Stimulated activated CD4-positive, alpha-beta T cell treated with anti-CD3 and anti-CD28 coated beads, Interleukin-2, amount 100 ng/mL, for 24 hours (primary cell): ENCODE measurements around the gene TLE3.
"Not testable (repeated sequence)": the region's sequence is repeated elsewhere in the genome, so short reads cannot be mapped to it uniquely, and the experiment has no call there.

Experiments
- DNase-seq, 2 donors: peaks; one replicate each; pipeline ENCODE4 v3.0.0-alpha.2; 2020

The TLE3 gene

GRCh38 chr15:70125605-70126004 is 27.9 kb upstream of the TLE3 start:
- DNase-seq = no peak

- DNase-seq = no peak
Observed at GRCh38 chr15:70121624-70122302, 24.0 kb upstream of the TLE3 start.

GRCh38 chr15:70120958-70121623 is 23.4 kb upstream of the TLE3 start:
- DNase-seq = no peak

- DNase-seq = no peak
Observed at GRCh38 chr15:70119911-70120508, 22.3 kb upstream of the TLE3 start.

GRCh38 chr15:70118599-70118998 is 20.9 kb upstream of the TLE3 start:
- DNase-seq = no peak

GRCh38 chr15:70116317-70116716 is 18.6 kb upstream of the TLE3 start:
- DNase-seq = no peak

- DNase-seq = no peak
Observed at GRCh38 chr15:70114221-70114620, 16.5 kb upstream of the TLE3 start.

- no peak for DNase-seq
Observed at GRCh38 chr15:70113304-70113700, 15.6 kb upstream of the TLE3 start.

GRCh38 chr15:70112572-70113303 is 15.0 kb upstream of the TLE3 start:
- DNase-seq = not testable (repeated sequence)

GRCh38 chr15:70112074-70112395 is 14.3 kb upstream of the TLE3 start:
- no peak for DNase-seq

- no peak for DNase-seq
Observed at GRCh38 chr15:70111203-70112073, 13.7 kb upstream of the TLE3 start.

- DNase-seq = no peak
Observed at GRCh38 chr15:70109978-70110377, 12.3 kb upstream of the TLE3 start.

- DNase-seq = no peak
Observed at GRCh38 chr15:70109531-70109930, 11.8 kb upstream of the TLE3 start.

GRCh38 chr15:70103880-70104626 is 6.3 kb upstream of the TLE3 start:
- DNase-seq = no peak

GRCh38 chr15:70102827-70103226 is 5.1 kb upstream of the TLE3 start:
- no peak for DNase-seq

- no peak for DNase-seq
Observed at GRCh38 chr15:70101459-70102113, 3.9 kb upstream of the TLE3 start.

GRCh38 chr15:70100474-70101341 is 3.0 kb upstream of the TLE3 start:
- DNase-seq = peak; percentile 69 to 72

- peak in 1 of 2 donors; percentile 22 for DNase-seq
Observed at GRCh38 chr15:70099967-70100473, 2.3 kb upstream of the TLE3 start.

GRCh38 chr15:70099167-70099966 is 1.6 kb upstream of the TLE3 start:
- DNase-seq = peak; percentile 100
